H1 (cell line): ENCODE data around the gene VWF. TPM values are rescaled to one million over a fixed set of nuclear protein-coding genes. Genes with fewer than 3 reads are reported as not detected.

Source experiments
- CTCF ChIA-PET: fragments of 300-600 bp; sonication (Branson Sonifier 250); formaldehyde crosslinking; loops from one replicate; lab custom pipeline; 2021; ENCODE audit not compliant: partially characterized antibody; lab: Charles Lee
- POLR2A ChIA-PET: fragments of 300-600 bp; sonication (Branson Sonifier 250); formaldehyde crosslinking; loops from one replicate; lab custom pipeline; 2021; ENCODE audit warnings: inconsistent platforms; ENCODE audit not compliant: partially characterized antibody; lab: Charles Lee
- DNase-seq, 2 experiments: peaks; one replicate each; pipeline versions ENCODE4 v3.0.0 to v3.0.0-alpha.2; 2010 to 2022; ENCODE audit warnings: low spot score in 2 of 2, low read depth in 1 of 2, mixed read lengths in 1 of 2
- FAIRE-seq: peaks from 2 replicates; lab custom pipeline; 2011; peaks lifted over from hg19 to GRCh38; lab: Jason Lieb, UNC
- H2AFZ ChIP-seq: 2 replicates; pipeline ENCODE4 v1.8.1; 2012; ENCODE audit warnings: low read length, inconsistent platforms
- H2AK5ac ChIP-seq: 2 replicates; pipeline ENCODE4 v1.6.1; 2013; ENCODE audit warnings: low read depth, low read length
- H2BK120ac ChIP-seq: replicated peaks from 2 replicates; pipeline ENCODE3; 2013; ENCODE audit warnings: low read depth, low read length, inconsistent platforms
- H2BK12ac ChIP-seq: 2 replicates; pipeline ENCODE4 v1.6.1; 2013; ENCODE audit warnings: low read depth, low read length
- H2BK15ac ChIP-seq: 2 replicates; pipeline ENCODE4 v1.6.1; 2013; ENCODE audit warnings: low read length
- H2BK20ac ChIP-seq: 2 replicates; pipeline ENCODE4 v1.6.1; 2013; ENCODE audit warnings: low read length
- H2BK5ac ChIP-seq: 2 replicates; pipeline ENCODE4 v1.6.1; 2013; ENCODE audit warnings: low read depth, low read length
- H3K14ac ChIP-seq: 2 replicates; pipeline ENCODE4 v1.6.1; 2013; ENCODE audit warnings: inconsistent platforms; ENCODE audit not compliant: insufficient read length
- H3K18ac ChIP-seq: 2 replicates; pipeline ENCODE4 v1.6.1; 2013; ENCODE audit warnings: low read length; ENCODE audit errors: extremely low read depth
- H3K23ac ChIP-seq: 2 replicates; pipeline ENCODE4 v1.6.1; 2013; ENCODE audit warnings: inconsistent platforms; ENCODE audit not compliant: insufficient read length
- H3K23me2 ChIP-seq: 2 replicates; pipeline ENCODE4 v1.6.1; 2013; ENCODE audit warnings: low read depth, low read length
- H3K27ac ChIP-seq: 2 replicates; pipeline ENCODE4 v1.6.1; 2011; ENCODE audit warnings: low read depth, low read length, inconsistent platforms
- H3K27me3 ChIP-seq, 4 experiments: replicated peaks in 1 of 4; 1 replicate in 1 of 4; 2 replicates in 3 of 4; pipeline versions ENCODE4 v1.6.1 to v1.8.1; 2011 to 2013; ENCODE audit warnings: low read length in 3 of 4, mild to moderate bottlenecking in 3 of 4, inconsistent platforms in 2 of 4, mixed read lengths in 2 of 4, moderate library complexity in 1 of 4; ENCODE audit not compliant: control insufficient read depth in 3 of 4, insufficient read depth in 3 of 4; ENCODE audit errors: extremely low read depth in 1 of 4
- H3K36me3 ChIP-seq, 4 experiments: 2 replicates each; pipeline versions ENCODE4 v1.6.1 to v1.8.1; 2011 to 2013; ENCODE audit warnings: mild to moderate bottlenecking in 4 of 4, low read length in 3 of 4, moderate library complexity in 2 of 4, control low read depth in 1 of 4, inconsistent platforms in 1 of 4; ENCODE audit not compliant: insufficient read depth in 4 of 4, control insufficient read depth in 2 of 4
- H3K4ac ChIP-seq: replicated peaks from 2 replicates; pipeline ENCODE3; 2013; ENCODE audit warnings: low read length, low read depth, mixed read lengths, inconsistent platforms; ENCODE audit not compliant: insufficient read length
- H3K4me1 ChIP-seq, 4 experiments: replicated peaks in 1 of 4; 1 replicate in 1 of 4; 2 replicates in 3 of 4; pipeline versions ENCODE4 v1.6.1 to v1.8.1; 2011 to 2013; ENCODE audit warnings: low read length in 3 of 4, inconsistent platforms in 2 of 4, mixed read lengths in 1 of 4; ENCODE audit not compliant: insufficient read depth in 4 of 4, control insufficient read depth in 3 of 4
- H3K4me2 ChIP-seq, 2 experiments: 2 replicates each; pipeline versions ENCODE4 v1.6.1 to v1.8.1; 2011 to 2013; ENCODE audit warnings: low read depth in 2 of 2, low read length in 2 of 2, control low read depth in 1 of 2, inconsistent platforms in 1 of 2, mild to moderate bottlenecking in 1 of 2; ENCODE audit not compliant: insufficient read depth in 1 of 2
- H3K4me3 ChIP-seq, 4 experiments: fragments of 200-600, 300-600 bp in 1 of 4; sonication (generic), shearing (Covaris generic), sonication (Bioruptor Twin) in 1 of 4; 2 replicates each; pipeline versions ENCODE4 v1.5.1 to v1.8.1; 2011 to 2016; ENCODE audit warnings: low read length in 4 of 4, low read depth in 3 of 4, control low read depth in 2 of 4, inconsistent platforms in 2 of 4, mild to moderate bottlenecking in 2 of 4, mixed read lengths in 1 of 4, moderate library complexity in 1 of 4; ENCODE audit not compliant: insufficient read depth in 2 of 4; ENCODE audit errors: extremely low read depth in 1 of 4
- H3K56ac ChIP-seq: replicated peaks from 2 replicates; pipeline ENCODE3; 2013; ENCODE audit warnings: low read depth, mild to moderate bottlenecking, mixed read lengths, low read length, inconsistent platforms; ENCODE audit not compliant: insufficient read length
- H3K79me1 ChIP-seq: 2 replicates; pipeline ENCODE4 v1.6.1; 2013; ENCODE audit warnings: low read depth, low read length, control low read depth
- H3K79me2 ChIP-seq, 2 experiments: 2 replicates each; pipeline versions ENCODE4 v1.6.1 to v1.8.1; 2012 to 2013; ENCODE audit warnings: low read length in 2 of 2, mild to moderate bottlenecking in 2 of 2, inconsistent platforms in 1 of 2; ENCODE audit not compliant: insufficient read depth in 2 of 2, control insufficient read depth in 1 of 2
- H3K9ac ChIP-seq, 4 experiments: replicated peaks in 1 of 4; 1 replicate in 1 of 4; 2 replicates in 3 of 4; pipeline versions ENCODE4 v1.6.1 to v1.8.1; 2011 to 2013; ENCODE audit warnings: low read depth in 3 of 4, low read length in 3 of 4, control low read depth in 2 of 4, mild to moderate bottlenecking in 2 of 4, moderate library complexity in 2 of 4, inconsistent platforms in 1 of 4; ENCODE audit errors: extremely low read depth in 1 of 4
- H3K9me3 ChIP-seq, 2 experiments: 2 replicates each; pipeline versions ENCODE4 v1.6.1 to v1.8.1; 2012 to 2013; ENCODE audit warnings: mild to moderate bottlenecking in 2 of 2, moderate library complexity in 2 of 2, control low read depth in 1 of 2, inconsistent platforms in 1 of 2, low read depth in 1 of 2, low read length in 1 of 2, mixed read lengths in 1 of 2; ENCODE audit not compliant: insufficient read depth in 2 of 2
- H4K20me1 ChIP-seq, 2 experiments: replicated peaks in 1 of 2; 2 replicates each; pipeline versions ENCODE3 to v1.8.1; 2011 to 2013; ENCODE audit warnings: inconsistent platforms in 2 of 2, low read length in 2 of 2, mild to moderate bottlenecking in 1 of 2; ENCODE audit not compliant: insufficient read depth in 2 of 2, control insufficient read depth in 1 of 2
- H4K5ac ChIP-seq: 2 replicates; pipeline ENCODE4 v1.6.1; 2013; ENCODE audit warnings: low read length, low read depth, mixed read lengths, inconsistent platforms; ENCODE audit not compliant: insufficient read length
- H4K8ac ChIP-seq: 2 replicates; pipeline ENCODE4 v1.8.0; 2013; ENCODE audit warnings: mild to moderate bottlenecking, moderate library complexity, low read length, inconsistent platforms; ENCODE audit not compliant: insufficient read depth; ENCODE audit errors: extremely low read depth
- H4K91ac ChIP-seq: replicated peaks from 2 replicates; pipeline ENCODE3; 2013; ENCODE audit warnings: low read length, mixed read lengths, inconsistent platforms; ENCODE audit not compliant: insufficient read length
- EP300 ChIP-seq, 2 experiments: IDR thresholded peaks; 1 replicate in 1 of 2; 2 replicates in 1 of 2; pipeline ENCODE4 v1.6.1; 2011 to 2012; ENCODE audit warnings: low read depth in 2 of 2, low read length in 2 of 2, mild to moderate bottlenecking in 2 of 2, borderline replicate concordance in 1 of 2, inconsistent platforms in 1 of 2, moderate library complexity in 1 of 2
- GABPA ChIP-seq: IDR thresholded peaks from 2 replicates; pipeline ENCODE4 v1.6.1; 2011; ENCODE audit warnings: mild to moderate bottlenecking, low read length, moderate library complexity, borderline replicate concordance; ENCODE audit not compliant: insufficient read depth
- NANOG ChIP-seq: IDR thresholded peaks from 2 replicates; pipeline ENCODE4 v1.6.1; 2011; ENCODE audit warnings: low read length, low read depth, mild to moderate bottlenecking, inconsistent platforms; ENCODE audit not compliant: insufficient read depth, poor library complexity, severe bottlenecking
- WGBS, 2 experiments: shearing (Covaris generic) in 1 of 2; methylation state at CpG; one replicate each; pipeline versions ENCODE4 v1.1.6 to v1.1.7; 2013 to 2015; ENCODE audit warnings: low lambda C conversion rate in 2 of 2, mixed read lengths in 2 of 2, inconsistent platforms in 1 of 2, low coverage in 1 of 2, missing lambda C conversion rate in 1 of 2; ENCODE audit not compliant: insufficient replicate concordance in 2 of 2, insufficient coverage in 1 of 2, insufficient read length in 1 of 2; ENCODE audit errors: extremely low coverage in 1 of 2, missing lambda C conversion rate in 1 of 2; 5-methylcytosine and 5-hydroxymethylcytosine counted together
- polyA plus RNA-seq, 7 experiments: library from polyadenylated mRNA; depleted of rRNA in 3 of 7; stranded (reverse) in 5 of 7; unstranded in 2 of 7; fragments of >200 nt in 5 of 7; fragments of 200-250 nt in 2 of 7; gene quantifications; 1 replicate in 5 of 7; 2 replicates in 1 of 7; 4 replicates in 1 of 7; pipeline versions ENCODE4 v1.2.1 to v1.2.3, GENCODE V29; 2011 to 2013; ENCODE audit warnings: missing spikeins in 2 of 7, mixed read lengths in 2 of 7
- total RNA-seq: library from RNA; stranded (reverse); fragmentation: NEBNext Ultra II Directional; extraction: Animal tissue kit (Norgen Biotek cat#: 25700); gene quantifications from 2 replicates; pipeline ENCODE4 v1.2.1, GENCODE V29; 2021

The VWF gene
- total and polyA plus RNA-seq, 2 of the 8 experiments (the other 6 are each of a cell fraction or from before 2014, with no cell fraction given), result 0.39 to 0.60 TPM

DNA sequence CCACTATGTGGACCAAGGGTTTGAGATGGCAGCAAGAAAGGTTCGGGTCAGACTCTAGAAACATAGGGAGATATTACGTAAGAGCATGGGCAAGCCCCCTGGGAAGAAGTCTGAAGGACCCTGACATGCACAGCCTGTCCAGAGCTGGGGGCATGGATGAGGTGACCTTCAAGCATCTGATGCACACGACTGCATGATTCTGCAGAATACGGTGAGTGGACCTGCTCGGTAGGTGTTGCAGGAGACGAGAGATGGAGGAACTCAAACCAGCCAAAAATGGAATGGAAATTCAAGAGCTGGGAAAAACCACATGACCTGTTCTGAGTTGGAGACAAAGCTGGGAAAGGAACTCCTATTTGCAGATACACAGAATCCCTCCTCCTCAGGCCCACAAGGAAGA lies 223.1 kb downstream of the VWF start:
- Histone ChIP-seq H2BK20ac (no peak overlapping the region), H4K91ac (no peak overlapping the region), H2BK5ac (no peak overlapping the region), H2BK120ac (no peak overlapping the region), H2AFZ (no peak overlapping the region), H3K56ac (no peak overlapping the region), H2AK5ac (no peak overlapping the region), H3K4me2 (no peak overlapping the region), H3K79me2 (no peaks in the 10 kb centered on the region), H4K20me1 (no peaks in the 10 kb centered on the region), H3K27ac (no peak overlapping the region), H2BK12ac (no peak overlapping the region), H3K27me3 (no peaks in the 10 kb centered on the region), H4K8ac (no peak overlapping the region), H3K4me1 (no peaks in the 10 kb centered on the region)
- FAIRE-seq, result no peak
- DNase-seq, result no peak
- POLR2A ChIA-PET, result interaction anchor here (0.5 kb wide), 1 partner anchor 286 kb away, joined by 3 read pairs; no protein-coding TSS in a partner anchor
- TF ChIP-seq NANOG, result no peak
- TF ChIP-seq GABPA, result no peak
- TF ChIP-seq EP300 (IDR thresholded peaks at IDR 0.05; ENCODE audit: borderline replicate concordance in 1 of 2, low read depth in 2 of 2, low read length in 2 of 2), result no peak
- TF ChIP-seq, all 59 proteins: peak for 0
- Histone ChIP-seq H3K79me1 (no peaks in the 10 kb centered on the region), H3K36me3 (no peaks in the 10 kb centered on the region), H3K9ac (no peak overlapping the region), H3K4ac (no peak overlapping the region), H3K9me3 (no peaks in the 10 kb centered on the region), H4K5ac (no peak overlapping the region), H3K23me2 (no peaks in the 10 kb centered on the region), H3K14ac (no peak overlapping the region), H2BK15ac (no peak overlapping the region), H3K18ac (no peak overlapping the region), H3K4me3 (no peak overlapping the region), H3K23ac (no peak overlapping the region)
- CTCF ChIA-PET, result interaction anchor here (0.9 to 1.9 kb wide), 4 partner anchors 12 to 156 kb away, joined by 3 to 9 read pairs (median 4); no protein-coding TSS in a partner anchor
- 97% methylated on average over 6 of the region's 6 CpGs; no CpG with 5 or more reads in 1 of the 2 experiments for WGBS, 2 experiments
